Sigmoid colon (tissue), 7 donors: ENCODE data around the gene ZBED3. TPM values are rescaled to one million over a fixed set of nuclear protein-coding genes. Genes with fewer than 3 reads are reported as not detected.

Source experiments
- DNase-seq: peaks from one replicate; pipeline ENCODE4 v3.0.0-alpha.2; 2019
- H3K27ac ChIP-seq, 4 donors: fragments of 200-600 bp; sonication (generic); one replicate each; pipeline ENCODE4 v1.5.1; 2016 to 2019; ENCODE audit warnings: mild to moderate bottlenecking in 1 of 4
- H3K27me3 ChIP-seq, 3 donors: fragments of 200-600 bp; sonication (generic); one replicate each; pipeline ENCODE4 v1.5.1; 2019; ENCODE audit warnings: mild to moderate bottlenecking in 1 of 3
- H3K36me3 ChIP-seq, 4 donors: fragments of 200-600 bp; sonication (generic); one replicate each; pipeline ENCODE4 v1.5.1; 2016 to 2019
- H3K4me1 ChIP-seq, 4 donors: fragments of 200-600 bp; sonication (generic); one replicate each; pipeline ENCODE4 v1.5.1; 2017 to 2019
- H3K4me3 ChIP-seq, 4 donors: fragments of 200-600 bp; sonication (generic); one replicate each; pipeline ENCODE4 v1.5.1; 2017 to 2019; ENCODE audit warnings: mild to moderate bottlenecking in 2 of 4, moderate library complexity in 1 of 4
- H3K9me3 ChIP-seq, 4 donors: fragments of 200-600 bp in 3 of 4; sonication (generic) in 3 of 4; one replicate each; pipeline versions ENCODE4 v1.5.1 to v1.6.1; 2013 to 2019
- EP300 ChIP-seq, 4 donors: sonication (generic); formaldehyde crosslinking; IDR thresholded peaks; one replicate each; pipeline ENCODE4 v1.6.1; 2017; ENCODE audit warnings: antibody characterized with exemption in 4 of 4
- POLR2A ChIP-seq, 2 donors: fragments of 450-650 bp; IDR thresholded peaks; one replicate each; pipeline ENCODE4 v1.6.1; 2016; ENCODE audit warnings: antibody characterized with exemption in 2 of 2, mild to moderate bottlenecking in 2 of 2, moderate library complexity in 2 of 2
- POLR2AphosphoS5 ChIP-seq, 4 donors: sonication (generic); formaldehyde crosslinking; IDR thresholded peaks; one replicate each; pipeline ENCODE4 v1.6.1; 2017; ENCODE audit warnings: antibody characterized with exemption in 4 of 4
- WGBS, 2 donors: extraction: QIAGEN DNeasy Blood & Tissue Kit; methylation state at CpG; one replicate each; pipeline ENCODE4 v1.1.7; 2013; 5-methylcytosine and 5-hydroxymethylcytosine counted together
- intact Hi-C: fragments of 100-400 bp; cut with DNase I; formaldehyde crosslinking; loops from one replicate; pipeline ENCODE4 v1.15.1; 2023
- polyA plus RNA-seq, 3 donors: library from polyadenylated mRNA; stranded (reverse); fragments of 200-250 nt; gene quantifications; one replicate each; pipeline ENCODE4 v1.2.3, GENCODE V29; 2013
- total RNA-seq, 4 donors: library from RNA; depleted of rRNA; stranded (reverse); fragments of >200 nt; gene quantifications; one replicate each; pipeline ENCODE4 v1.1.0, GENCODE V29; 2016
- TF ChIP-seq, protein P1 (sequence below), 4 experiments: fragments of 450-650 bp in 3 of 4; fragments of 200-600 bp in 1 of 4; IDR thresholded peaks; one replicate each; pipeline ENCODE4 v1.5.1; 2016 to 2019; ENCODE audit warnings: antibody characterized with exemption in 4 of 4, mild to moderate bottlenecking in 3 of 4, moderate library complexity in 2 of 4
- donor health status: healthy with polysubstance abuse.
- donor health status: Bipolar disorder and iron deficiency.
- donor health status: healthy.

Gene ZBED3, protein sequence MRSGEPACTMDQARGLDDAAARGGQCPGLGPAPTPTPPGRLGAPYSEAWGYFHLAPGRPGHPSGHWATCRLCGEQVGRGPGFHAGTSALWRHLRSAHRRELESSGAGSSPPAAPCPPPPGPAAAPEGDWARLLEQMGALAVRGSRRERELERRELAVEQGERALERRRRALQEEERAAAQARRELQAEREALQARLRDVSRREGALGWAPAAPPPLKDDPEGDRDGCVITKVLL
- 10 to 100 TPM in 2 of 4 donors, 1 to 10 TPM in 2; 7.7 to 14.6 (median 10.9) TPM for total RNA-seq
- 1 to 10 TPM; 1.8 to 4.3 (median 2.1) TPM for polyA plus RNA-seq

DNA sequence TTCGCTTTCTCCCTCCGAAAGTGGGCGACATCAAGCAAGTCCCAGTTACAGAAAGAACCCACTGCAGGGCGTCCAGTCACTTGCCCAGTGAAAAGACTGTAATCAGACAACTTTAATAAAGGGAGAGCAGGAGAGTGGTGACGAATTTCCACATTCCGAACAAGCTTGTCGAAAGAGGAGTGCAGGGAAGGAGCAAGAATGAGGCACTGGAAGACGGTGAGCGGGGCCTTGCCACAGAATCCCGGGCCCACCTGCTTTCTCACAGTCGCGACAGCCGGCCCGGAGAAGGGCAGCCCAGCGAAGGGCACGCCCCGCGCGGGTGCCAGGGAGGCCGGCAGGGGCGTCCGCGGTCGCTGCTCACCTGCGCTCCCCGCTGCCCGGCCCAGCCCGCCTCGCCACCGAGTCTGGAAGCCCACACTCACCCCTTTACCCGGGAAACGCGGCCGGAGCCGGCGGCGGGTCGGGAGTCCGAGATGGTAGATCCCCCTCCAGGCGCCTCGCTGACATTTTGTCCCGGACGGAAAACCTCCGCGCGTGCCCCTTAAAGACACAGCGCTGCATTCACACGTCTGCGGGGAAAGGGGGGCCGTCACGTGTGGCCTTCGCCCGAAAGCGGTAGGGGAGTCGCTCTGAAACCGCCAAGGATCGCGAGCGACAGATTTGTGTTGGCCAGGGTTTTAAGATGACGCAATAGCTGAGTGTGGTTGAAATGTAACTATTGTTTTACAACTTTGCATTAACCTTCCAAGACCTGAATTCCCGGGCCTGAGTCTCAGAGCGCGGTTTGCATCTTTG lies at the start of gene ZBED3:
Gene ZBED3, minus strand, starts transcription at position 597 of the 795 bp plus-strand sequence. CDS start 9,407 bp downstream, outside the sequence.
- H3K36me3 ChIP-seq, result no peaks in the 10 kb centered on the region
- WGBS, 2 donors, result 0% methylated on average over 63 of the region's 63 CpGs
- peak within 1 kb of the TSS; percentile 61 to 93 (median 84) for H3K4me3 ChIP-seq
- intact Hi-C loops, result loop anchor here (5.0 kb wide), 1 partner anchor 350 kb away; no protein-coding TSS in a partner anchor
- TF ChIP-seq, protein P1, sequence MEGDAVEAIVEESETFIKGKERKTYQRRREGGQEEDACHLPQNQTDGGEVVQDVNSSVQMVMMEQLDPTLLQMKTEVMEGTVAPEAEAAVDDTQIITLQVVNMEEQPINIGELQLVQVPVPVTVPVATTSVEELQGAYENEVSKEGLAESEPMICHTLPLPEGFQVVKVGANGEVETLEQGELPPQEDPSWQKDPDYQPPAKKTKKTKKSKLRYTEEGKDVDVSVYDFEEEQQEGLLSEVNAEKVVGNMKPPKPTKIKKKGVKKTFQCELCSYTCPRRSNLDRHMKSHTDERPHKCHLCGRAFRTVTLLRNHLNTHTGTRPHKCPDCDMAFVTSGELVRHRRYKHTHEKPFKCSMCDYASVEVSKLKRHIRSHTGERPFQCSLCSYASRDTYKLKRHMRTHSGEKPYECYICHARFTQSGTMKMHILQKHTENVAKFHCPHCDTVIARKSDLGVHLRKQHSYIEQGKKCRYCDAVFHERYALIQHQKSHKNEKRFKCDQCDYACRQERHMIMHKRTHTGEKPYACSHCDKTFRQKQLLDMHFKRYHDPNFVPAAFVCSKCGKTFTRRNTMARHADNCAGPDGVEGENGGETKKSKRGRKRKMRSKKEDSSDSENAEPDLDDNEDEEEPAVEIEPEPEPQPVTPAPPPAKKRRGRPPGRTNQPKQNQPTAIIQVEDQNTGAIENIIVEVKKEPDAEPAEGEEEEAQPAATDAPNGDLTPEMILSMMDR (IDR thresholded peaks at IDR 0.05), result peak in 1 of 4 experiments; percentile 19
- TF ChIP-seq EP300 (IDR thresholded peaks at IDR 0.05), result no peak
- peak in 3 of 4 donors; percentile 11 to 68 (median 45) for TF ChIP-seq POLR2AphosphoS5 (IDR thresholded peaks at IDR 0.05)
- peaks cover 0 to 24% (median 13%) of the 10 kb centered on the region in 4 donors for H3K4me1 ChIP-seq
- H3K27me3 ChIP-seq, result no peaks in the 10 kb centered on the region
- no peaks in the 10 kb centered on the region for H3K9me3 ChIP-seq
- peak; percentile 90 for DNase-seq
- peak within 1 kb of the TSS; percentile 89 to 97 (median 92) for H3K27ac ChIP-seq

DNA sequence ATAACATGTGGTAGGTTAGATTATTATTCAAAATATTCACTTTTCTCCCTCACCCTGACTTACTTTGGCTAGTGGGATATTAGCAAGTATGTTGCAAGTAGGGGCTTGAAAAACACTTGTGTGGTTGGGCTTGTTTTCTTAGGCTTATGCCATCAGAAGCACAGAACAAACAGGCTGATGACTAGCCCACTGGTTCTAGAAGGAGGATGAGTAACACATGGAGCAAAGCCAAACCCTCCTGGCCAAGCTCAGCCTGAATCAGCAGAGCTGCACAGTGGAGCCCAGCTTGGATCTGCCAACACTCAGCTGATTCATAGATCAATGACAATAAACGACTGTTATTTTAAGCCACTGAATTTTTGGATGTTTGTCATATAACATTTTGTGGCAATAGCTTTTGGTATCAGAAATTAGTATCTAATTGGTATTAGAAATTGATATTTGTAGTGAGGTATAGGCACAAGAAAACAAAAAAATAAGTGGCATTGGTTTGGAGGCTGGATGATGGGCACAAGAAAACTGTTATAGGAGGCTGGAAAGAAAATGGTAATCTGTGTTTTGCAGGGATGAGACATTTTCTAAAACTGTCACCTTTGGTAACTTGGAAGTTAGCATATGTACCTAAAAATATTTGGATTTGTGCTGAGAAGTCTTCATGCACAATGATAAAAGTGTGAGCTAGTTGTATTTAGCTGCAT lies 46.1 kb upstream of the ZBED3 start:
- Histone ChIP-seq H3K27me3 (no peaks in the 10 kb centered on the region), H3K36me3 (no peaks in the 10 kb centered on the region), H3K9me3 (no peaks in the 10 kb centered on the region), H3K4me1 (peaks cover 0 to 9% (median 0%) of the 10 kb centered on the region in 4 donors), H3K4me3 (no peak overlapping the region), H3K27ac (peak overlapping the region in 1 of 4 donors; percentile 24)
- WGBS, 2 donors, result 76 to 78% methylated on average over 1 of the region's 1 CpG
- peak; percentile 82 for DNase-seq
- intact Hi-C loops, result no loop called here
- TF ChIP-seq POLR2A (IDR thresholded peaks at IDR 0.05) (no peak), EP300 (IDR thresholded peaks at IDR 0.05) (no peak), POLR2AphosphoS5 (IDR thresholded peaks at IDR 0.05) (peak in 1 of 4 donors; percentile 26)
- TF ChIP-seq, protein P1 (IDR thresholded peaks at IDR 0.05), result no peak

DNA sequence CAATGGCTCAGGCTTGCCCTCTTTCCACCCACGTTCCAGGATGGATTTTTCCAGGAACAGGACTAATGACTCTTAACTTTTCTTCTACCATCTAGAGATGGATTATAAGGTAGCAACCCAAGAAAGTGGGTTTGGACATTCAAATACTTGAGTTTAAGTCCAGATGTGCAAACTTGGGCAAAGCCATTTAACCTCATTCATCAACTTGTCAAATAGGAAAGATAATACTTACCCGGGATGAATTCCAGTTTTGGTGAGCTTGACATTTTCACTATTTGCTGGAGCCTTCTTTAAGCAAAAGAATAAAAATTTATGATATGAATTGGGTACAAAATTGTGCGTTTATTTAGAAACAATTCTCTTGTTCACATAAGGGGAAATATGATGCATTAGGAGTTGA lies 44.3 kb upstream of the ZBED3 start:
- Histone ChIP-seq H3K36me3 (no peaks in the 10 kb centered on the region), H3K4me3 (no peak overlapping the region), H3K27me3 (no peaks in the 10 kb centered on the region), H3K4me1 (peaks cover 0 to 9% (median 0%) of the 10 kb centered on the region in 4 donors), H3K9me3 (no peaks in the 10 kb centered on the region), H3K27ac (no peak overlapping the region)
- no peak for DNase-seq
- TF ChIP-seq EP300 (IDR thresholded peaks at IDR 0.05), result no peak
- TF ChIP-seq POLR2A (IDR thresholded peaks at IDR 0.05), result no peak
- TF ChIP-seq POLR2AphosphoS5 (IDR thresholded peaks at IDR 0.05), result no peak
- TF ChIP-seq, protein P1 (IDR thresholded peaks at IDR 0.05), result no peak
- intact Hi-C loops, result no loop called here
- WGBS, 2 donors, result 89 to 92% methylated on average over 3 of the region's 3 CpGs

DNA sequence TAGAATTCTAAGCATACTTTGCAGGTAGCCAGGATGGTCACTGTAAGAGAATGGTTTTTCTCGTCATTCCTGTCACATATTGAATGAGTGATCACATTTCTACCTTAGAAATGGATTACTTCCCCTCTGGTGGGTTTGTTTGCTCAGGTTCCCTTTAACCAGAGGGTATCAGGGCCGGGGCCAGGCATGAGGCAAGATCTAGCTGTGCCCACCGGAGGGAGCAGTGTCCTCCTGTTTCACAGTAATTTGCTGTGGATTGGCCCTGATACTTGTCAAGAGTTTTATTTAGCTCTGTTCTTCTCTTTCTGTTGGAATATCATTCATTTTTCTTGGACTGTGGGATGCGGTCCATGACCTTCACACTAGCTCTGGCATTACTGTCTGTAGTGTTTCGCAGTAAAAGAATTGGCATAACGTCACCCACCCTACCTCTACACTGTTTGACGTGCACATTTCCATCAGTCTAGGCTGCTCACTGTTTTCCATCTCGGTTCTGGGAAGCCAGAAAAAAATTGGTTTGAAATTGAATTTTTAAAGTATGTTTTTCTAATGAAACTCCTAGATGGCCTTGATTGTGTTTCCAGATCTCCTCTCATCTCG lies 42.4 kb upstream of the ZBED3 start:
- H3K4me1 ChIP-seq, result peaks cover 0 to 9% (median 0%) of the 10 kb centered on the region in 4 donors
- intact Hi-C loops, result no loop called here
- WGBS, 2 donors, result 82 to 85% methylated on average over 9 of the region's 9 CpGs
- no peaks in the 10 kb centered on the region for H3K36me3 ChIP-seq
- no peak for DNase-seq
- TF ChIP-seq EP300 (IDR thresholded peaks at IDR 0.05), result no peak
- TF ChIP-seq, protein P1 (IDR thresholded peaks at IDR 0.05), result no peak
- no peak for TF ChIP-seq POLR2A (IDR thresholded peaks at IDR 0.05)
- no peak for TF ChIP-seq POLR2AphosphoS5 (IDR thresholded peaks at IDR 0.05)
- no peaks in the 10 kb centered on the region for H3K27me3 ChIP-seq
- H3K27ac ChIP-seq, result no peak overlapping the region
- no peaks in the 10 kb centered on the region for H3K9me3 ChIP-seq
- no peak overlapping the region for H3K4me3 ChIP-seq
